Activated CD8-positive, alpha-beta memory T cell treated with anti-CD3 and anti-CD28 coated beads for 24 hours (primary cell): Measurements from ENCODE around the gene NME1.
"Not testable (repeated sequence)": the region's sequence is repeated elsewhere in the genome, so short reads cannot be mapped to it uniquely, and the experiment has no call there.

ENCODE experiments used
- DNase-seq: peaks from one replicate; pipeline ENCODE4 v3.0.0-alpha.2; 2020

Gene NME1

DNA sequence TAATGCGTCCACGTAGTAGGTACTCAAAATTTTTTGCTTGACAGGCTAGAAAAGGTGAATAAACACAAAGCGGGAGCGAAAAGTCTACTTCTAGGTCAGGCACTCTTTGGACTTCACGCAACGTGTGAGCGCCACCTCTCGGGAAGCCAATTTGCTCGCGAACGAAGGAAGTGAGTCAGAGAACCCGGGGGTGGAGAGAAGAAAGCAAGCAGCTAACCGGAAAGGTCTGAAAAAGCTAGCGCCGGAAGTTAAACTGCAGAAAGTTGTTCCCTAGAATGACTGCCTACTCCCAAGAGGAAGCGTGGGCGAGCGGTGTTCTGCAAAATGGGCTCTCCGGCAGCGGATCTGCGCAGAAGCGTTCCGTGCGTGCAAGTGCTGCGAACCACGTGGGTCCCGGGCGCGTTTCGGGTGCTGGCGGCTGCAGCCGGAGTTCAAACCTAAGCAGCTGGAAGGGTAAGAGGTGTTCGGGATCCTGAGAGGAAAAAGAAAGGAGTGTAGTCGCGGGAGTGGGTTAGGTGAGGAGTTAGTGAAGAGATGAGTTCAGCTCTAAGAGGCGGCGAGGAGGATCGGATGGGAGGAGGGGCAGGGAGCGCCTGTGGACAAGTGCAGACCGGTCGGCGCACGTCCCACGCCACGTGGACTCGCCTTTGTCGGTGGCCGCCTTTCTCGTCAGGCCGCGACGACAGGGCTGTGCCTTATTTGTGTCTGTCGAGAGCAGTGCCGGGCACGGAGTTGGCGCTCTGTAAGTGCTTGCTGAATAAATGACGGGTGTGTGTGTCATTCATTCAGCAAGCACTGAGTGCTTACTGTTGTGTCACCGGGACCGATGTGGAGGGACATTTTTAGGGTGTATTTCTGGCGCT lies at the start of gene NME1:
Gene NME1, plus strand, starts transcription at position 350 of the 863 bp plus-strand sequence. CDS start 2,096 bp downstream, outside the sequence.
- DNase-seq: peak; percentile 100

DNA sequence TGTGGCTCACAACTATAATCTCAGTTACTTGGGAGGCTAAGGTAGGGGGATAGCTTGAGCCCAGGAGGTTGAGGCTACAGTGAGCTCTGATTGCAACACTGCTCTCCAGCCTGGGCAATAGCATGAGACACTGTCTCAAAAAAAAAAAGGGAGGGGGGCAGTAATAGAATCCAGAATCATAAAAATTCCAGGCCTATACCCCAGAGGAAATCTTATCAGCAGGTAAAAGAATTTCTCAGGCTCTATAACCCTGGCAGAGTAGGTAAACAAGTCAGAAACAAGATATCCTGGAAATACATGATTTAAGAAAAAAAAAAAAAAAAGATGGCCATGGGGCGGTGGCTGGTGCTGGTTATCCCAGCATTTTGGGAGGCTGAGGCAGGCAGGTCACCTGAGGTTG lies 45.6 kb upstream of the NME1 start:
- no peak for DNase-seq

DNA sequence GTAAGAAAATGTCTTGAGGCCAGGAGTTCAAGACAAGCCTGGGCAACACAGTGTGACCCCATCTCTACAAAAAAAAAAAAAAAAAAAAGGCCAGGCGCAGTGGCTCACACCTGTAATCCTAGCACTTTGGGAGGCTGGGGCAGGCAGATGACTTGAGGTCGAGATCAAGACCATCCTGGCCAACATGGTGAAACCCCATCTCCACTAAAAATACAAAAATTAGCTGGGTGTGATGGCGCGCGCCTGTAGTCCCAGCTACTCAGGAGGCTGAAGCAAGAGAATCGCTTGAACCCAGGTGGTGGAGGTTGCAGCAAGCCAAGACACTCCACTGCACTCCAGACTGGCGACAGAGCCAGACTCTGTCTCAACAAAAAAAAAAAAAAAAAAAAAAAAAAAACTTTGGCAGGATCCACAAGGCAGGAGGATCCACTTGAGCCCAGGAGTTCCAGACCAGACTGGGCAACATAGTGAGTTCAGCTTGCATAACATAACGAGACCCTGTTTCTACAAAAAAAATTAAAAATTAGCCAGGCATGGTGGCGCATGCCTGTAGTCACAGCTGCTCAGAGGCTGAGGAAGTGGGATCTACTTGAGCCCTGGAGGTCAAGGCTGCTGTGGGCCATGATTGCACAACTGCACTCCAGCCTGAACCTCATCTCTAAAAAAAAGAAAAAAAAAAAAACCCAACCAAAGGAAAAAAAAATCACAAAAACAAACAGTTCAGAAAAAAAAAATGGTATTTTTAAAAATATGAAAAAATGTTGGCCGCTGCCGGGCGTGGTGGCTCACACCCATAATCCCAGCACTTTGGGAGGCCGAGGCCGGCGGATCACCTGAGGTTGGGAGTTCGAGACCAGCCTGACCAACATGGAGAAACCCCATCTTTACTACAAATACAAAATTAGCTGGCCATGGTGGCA lies 40.8 kb upstream of the NME1 start:
- not testable (repeated sequence) for DNase-seq

DNA sequence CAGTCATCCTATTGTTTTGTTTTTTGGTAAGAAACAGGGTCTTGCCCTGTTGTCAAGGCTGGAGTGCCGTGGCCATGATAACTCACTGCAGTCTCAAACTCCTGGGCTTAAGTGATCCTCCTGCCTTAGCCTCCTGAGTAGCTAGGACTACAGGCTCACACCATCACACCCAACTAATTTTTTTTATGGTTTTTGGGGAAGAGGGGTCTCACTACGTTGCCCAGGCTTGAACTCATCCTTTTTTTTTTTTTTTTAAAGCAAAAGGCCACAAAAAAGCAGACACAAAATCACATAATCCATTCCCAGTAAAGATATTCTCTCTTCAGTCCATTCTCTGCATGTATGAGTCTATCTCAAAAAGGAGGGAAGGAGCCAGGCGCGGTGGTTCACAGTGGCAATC lies 38.2 kb upstream of the NME1 start:
- no peak for DNase-seq

DNA sequence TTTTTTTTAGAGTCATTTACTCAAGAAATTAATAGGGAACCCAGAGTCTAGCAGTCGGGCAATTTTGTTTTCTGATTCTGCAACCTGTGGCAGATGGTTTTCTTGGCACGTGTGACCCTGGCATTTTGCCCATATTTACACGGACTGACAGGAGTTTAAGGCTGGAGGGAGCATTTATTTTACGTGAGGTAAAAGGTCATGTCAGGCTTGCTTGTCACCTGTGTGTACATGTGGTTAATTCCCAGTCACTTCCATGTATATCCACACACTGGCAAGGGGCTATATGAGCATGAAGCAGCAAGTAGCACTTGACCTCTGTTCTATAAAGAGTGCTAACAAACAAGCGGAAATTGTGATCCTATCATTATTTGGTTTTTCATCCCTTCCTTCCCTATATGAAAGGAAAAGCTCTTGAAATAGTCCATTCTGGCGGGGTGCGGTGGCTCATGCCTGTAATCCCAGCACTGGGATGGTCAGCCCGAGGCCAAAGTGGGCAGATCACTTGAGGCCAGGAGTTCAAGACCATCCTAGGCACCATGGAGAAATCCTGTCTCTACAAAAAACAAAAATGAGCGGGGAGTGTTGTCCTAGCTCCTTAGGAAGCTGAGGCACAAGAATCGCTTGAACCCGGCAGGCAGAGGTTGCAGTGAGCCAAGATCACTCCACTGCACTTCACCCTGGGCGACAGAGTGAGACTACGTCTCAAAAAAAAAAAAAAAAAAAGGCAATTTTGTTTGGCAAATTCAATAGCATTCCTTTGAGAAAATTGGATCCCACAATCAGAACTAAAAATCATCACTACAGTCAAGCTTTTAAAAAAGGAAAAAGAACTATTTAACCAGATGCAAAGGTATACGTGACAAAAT lies 34.8 kb upstream of the NME1 start:
- no peak for DNase-seq

DNA sequence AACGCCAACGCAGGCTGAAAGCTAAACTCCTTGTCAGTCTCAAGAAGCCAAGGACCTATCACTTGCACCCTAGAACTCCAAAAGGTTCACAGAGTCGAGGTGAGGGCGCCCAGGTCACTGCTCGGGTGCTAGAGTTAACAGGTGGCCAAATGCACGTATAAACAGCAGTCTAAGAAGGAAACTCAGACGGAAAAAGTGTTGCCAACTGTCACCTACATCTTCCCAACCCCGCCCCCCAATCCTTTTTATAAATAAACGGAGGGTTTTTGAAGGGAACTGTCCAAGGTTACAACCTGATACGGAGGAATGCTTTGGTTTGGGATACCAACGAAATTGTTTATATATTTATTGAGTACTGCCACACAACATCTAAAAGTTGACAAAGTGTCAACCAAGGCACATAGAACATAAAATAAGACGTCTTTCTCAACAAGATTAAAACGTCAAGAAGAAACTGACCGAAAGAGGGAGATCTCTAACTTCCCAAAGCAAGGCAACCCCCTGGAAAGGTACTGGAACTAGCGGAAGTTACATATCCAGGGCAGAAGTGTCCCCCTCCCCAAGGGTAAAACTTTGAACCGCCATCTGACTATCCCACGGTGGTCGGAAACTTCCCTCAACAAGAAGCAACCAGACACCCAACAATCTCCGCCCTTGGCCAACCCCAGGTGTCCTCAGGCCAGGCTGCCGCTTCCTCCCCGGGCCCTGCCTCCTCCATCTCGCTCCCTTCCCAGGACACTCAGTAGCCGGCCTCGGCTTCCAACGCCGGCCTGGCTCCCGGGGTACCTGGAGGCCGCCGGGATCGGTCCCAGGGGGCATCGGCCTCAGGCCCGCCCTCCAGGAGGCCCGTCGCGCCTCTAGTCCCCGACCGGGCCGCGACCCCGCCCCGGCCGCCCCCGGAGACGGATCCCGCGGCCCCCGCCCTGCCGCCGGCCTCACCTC lies 33.7 kb upstream of the NME1 start:
- peak; percentile 70 for DNase-seq

DNA sequence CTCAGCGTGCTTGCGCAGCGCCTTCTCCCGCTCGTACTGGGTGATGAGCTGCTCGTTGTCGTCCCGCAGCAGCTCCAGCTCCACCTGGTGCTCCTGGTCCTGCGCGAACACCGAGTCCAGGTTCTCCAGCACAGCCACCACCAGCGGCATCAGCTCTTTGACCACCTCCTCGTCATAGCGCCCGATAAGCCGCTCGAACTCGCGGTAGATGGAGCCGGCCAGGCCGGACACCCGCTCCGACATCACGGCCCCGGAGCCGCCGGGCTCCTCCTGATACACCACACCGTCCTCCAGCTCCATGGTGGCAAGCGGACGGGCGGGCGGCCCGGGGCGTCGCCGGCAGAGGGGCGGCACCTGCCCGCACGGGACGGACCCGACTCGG lies 33.0 kb upstream of the NME1 start:
- no peak for DNase-seq

DNA sequence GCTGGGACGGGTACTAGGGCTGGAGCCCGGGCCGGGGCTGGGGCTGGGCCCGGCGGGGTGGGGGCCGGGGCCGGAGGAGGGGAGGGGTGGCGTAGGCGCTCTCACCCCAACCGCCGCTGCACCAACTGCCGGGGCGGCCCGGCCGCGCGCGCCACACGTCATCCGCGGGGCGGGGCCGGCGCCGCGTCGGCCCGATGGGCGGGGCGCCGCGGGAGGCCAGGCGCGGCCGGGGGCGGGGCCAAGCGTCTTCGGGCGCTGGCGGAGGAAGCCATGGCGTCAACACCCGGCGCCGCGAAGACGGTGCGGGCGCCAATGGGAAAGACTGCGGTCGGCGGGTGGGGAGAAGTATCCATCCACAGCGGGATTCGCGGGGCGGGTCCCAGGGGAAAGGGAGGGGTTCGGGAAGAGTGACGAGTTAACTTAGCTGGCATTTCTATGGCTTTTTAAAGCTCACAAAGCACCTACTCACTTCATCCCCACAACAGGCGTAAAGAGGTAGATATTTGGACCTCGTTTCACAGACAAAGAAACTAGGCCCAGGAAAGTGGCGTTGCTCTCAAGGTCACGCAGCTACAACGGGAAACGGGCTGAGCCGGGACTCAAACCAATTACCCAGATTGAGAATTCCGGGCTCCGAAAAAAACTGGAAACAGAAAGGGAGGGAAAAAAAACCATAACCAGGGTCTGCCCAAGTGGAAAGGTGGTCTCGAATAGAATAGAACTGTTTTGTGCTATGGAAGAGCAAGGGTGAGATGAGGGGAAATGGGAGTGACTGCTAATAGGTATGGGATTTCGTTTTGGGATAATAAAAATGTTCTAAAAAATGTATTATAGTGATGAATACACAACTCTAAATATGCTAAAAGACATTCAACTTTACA lies 32.4 kb upstream of the NME1 start, which contains the start of gene SPAG9:
Gene SPAG9, minus strand, starts transcription at position 130 of the 881 bp plus-strand sequence. CDS start 212 bp downstream, outside the sequence.
- peak; percentile 94 for DNase-seq

DNA sequence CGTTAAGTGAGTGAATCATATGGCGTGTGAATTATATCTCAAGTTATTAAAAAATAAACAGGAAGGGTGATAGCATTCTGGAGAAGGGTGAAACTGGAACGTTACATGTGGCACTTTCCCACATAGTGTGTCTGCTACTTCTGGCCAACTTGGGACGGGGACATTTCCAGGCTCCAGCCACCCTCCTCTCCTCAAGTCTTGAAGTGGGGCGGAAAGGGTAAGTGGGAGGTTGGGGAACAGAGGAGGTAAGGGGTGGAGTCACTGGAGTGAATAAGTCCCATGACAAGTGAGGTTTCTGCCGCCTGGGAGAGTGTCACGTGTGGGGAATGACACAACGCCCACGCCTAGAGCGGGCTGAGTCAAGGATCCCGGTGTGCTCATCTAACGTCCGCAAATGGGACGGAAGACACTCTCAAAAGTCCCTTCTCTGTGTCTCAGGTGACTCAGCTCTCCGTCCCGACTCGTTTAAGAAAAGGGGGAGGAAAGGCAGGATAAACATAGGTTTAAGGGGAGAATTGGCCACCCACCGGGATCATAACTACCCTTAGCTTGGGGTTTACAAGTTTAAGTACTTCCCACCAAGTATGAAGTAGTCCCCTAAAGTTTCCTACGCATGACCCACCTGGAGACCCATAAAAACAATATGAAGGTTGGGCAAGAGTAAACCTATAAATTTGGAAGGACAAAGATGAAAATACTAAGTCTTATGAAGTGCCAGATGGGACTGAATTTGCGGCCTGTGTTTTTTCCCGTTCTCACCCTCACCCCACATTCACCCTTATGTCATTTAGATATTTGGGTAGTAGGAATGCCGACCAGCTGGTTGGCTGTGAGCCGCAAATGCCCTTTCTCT lies 31.5 kb upstream of the NME1 start:
- DNase-seq: peak; percentile 89

DNA sequence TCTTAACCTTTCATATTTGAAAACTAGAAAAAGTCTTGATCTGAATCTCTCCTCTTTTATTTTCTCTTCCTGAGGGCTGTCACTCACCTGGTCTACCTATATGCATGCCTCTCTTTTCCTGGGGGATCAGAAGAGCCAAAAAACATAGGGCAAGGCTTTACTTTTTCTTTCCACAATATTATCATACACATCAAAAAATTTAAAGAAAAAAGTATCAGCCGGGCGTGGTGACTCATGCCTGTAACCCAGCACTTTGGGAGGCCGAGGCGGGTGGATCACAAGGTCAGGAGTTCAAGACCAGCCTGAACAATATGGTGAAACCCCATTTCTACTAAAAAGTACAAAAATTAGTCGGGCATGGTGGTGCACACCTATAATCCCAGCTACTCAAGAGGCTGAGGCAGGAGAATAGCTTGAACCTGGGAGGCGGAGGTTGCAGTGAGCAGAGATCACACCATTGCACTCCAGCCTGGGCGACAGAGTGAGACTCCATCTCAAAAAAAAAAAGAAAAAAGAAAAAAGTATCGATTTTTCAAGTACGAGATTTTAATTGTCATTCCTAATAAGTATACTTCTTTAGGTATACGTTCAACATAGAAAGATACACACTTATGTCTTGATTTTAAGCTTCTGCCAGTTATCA lies 30.8 kb upstream of the NME1 start:
- not testable (repeated sequence) for DNase-seq

DNA sequence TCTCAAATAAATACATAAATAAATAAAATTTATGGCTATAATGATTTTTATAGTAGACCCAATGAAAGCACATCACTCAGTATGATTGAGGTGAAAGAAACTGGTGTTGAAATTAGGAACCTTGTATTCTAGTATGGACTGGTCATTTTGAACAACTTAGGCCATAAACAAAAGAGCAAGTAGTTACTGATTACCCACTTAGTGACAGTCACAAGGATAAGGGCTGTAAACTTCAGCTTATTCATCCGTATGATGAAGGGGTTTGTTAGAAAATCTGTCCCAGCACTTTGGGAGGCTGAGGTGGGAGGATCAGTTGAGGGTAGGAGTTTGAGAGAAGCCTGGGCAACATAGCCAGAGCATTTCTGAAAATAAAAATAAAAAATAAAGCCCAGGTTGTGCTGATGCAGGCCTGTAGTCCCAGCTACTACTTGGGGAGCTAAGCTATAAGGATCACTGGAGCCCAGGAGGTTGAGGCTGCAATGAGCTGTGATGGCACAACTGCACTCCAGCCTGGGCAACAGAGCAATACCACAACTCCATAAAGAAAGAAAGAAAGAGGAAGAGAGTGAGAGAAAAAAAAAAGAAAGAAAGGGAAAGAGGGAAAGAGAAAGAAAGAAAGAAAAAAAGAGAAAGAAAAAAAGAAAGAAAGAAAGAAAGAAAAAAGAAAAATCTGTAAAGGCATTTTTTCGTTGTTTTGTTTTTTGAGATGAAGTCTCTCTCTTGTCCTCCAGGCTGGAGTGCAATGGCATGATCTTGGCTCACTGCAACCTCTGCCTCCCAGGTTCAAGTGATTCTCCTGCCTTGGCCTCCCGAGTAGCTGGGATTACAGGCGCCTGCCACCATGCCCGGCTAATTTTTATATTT lies 28.5 kb upstream of the NME1 start:
- no peak for DNase-seq

DNA sequence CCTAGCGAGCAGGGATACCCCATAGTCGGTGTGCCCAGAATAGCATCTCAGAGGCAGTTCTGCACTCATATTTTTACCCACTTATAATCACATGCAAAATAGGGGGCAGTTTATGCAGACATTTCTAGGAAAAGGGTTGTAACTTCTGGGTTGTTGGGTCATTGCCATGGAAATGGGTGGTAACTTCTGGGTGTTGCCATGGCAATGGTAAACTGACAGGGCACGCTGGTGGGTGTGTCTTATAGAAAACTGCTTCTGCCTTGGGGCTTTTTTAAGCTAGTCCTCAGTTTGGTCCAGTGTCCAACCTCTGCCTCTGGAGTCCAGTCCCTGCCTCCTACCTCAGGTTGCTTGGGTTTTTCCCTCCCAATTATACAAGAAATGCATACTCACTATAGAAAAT lies 25.3 kb upstream of the NME1 start:
- no peak for DNase-seq

DNA sequence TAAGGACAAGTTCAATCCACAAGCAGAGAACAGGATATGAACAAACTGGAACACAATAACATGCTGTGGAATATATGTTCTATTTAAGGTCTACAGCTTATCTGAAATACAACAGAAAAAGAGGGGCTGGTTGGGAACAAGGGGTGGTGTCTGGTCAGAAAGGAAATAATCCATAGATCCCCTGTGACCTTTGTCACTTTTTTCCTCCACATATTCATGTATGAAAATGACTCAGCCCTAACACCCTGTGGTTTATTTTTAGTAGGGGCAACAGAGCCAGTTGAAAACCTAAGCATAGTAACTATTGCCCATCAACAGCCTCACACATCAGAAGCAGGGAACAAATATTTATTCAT lies 20.4 kb upstream of the NME1 start:
- DNase-seq: no peak

DNA sequence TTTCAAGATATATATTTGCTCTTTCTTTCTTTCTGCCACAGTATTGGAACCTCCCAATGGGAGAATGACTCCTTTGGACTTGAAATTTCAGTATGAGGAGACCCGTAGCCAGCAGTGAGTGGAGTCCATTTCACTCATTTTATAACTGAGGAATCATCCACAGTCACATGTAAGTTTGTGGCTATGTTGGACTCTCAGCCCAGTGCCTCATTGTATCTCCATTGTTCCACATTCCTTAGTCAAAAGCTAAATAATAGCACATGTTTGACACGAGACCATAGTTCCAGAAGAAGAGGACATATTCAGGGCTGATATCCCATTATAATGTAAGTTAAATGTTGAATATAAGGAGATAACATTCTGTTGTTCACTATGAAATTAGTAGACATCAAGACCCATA lies 20.0 kb upstream of the NME1 start:
- no peak for DNase-seq

DNA sequence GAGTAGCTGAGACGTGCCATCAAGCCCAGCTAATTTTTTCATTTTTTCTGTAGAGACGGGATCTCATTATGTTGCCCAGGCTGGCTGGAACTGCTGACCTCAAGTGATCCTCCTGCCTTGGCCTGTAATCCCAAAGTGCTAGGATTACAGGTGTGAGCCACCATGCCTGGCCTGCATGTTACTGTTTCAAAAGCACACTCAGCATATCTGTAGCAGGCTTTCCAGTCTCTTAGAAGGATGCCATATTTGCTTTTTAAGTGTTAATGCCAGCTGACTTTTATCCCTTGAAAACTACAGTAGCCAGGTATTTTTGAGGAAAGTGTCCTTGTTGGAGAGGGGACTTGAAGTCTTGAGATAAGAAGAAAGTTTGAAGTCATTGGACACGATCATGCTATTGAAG lies 17.4 kb upstream of the NME1 start:
- no peak for DNase-seq

DNA sequence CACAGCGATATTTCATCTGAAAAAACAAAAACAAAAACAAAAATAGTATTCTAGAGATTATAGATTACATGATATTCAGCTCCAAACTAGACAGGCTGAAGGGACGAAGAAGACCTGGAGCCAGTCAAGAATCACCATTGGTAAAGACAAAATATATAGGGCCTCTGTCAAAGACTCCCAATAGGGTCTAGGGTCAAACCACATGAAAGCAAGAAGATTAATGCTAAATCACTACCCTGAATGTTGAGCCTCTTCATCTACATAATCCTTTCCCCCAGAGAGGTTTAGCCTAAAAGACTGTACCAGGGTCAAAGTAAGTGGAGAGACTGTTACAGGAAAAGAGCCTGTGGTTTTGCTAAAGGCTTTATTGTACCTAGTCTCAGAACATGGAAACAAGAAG lies 10.8 kb upstream of the NME1 start:
- no peak for DNase-seq

DNA sequence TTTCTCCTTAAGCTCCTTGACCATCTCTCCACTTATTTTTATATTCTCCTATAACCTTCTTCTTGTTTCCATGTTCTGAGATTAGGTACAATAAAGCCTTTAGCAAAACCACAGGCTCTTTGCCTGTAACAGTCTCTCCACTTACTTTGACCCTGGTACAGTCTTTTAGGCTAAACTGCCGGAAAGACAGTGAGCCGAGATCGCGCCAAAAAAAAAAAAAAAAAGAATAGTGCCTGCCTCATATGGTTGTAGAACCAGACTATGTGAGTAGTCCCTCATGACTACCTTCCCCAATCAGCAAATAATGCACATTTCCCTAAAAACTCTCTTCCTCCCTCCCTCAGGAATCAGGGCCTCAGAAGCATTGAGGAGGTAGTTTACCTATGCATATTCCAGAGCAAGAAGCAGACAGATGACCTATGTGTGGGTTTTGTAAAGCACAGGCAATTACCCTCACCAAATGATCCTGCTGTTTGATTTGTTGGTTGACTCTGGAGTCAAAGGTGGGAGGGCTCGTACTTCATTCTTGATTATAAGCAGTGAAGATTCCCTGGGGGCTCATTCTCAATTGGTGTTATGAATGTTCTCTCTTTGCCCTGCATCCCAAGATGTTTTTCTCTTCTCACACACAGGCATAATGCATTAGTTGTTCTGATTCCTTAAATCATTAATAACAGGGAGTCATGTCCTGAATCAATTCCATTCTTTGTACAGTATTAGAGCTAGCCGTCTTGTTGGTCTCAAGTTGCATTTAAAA lies 8.9 kb upstream of the NME1 start:
- DNase-seq: no peak
